WTC11 (cell line): ENCODE measurements around the gene SELENOV.

Source experiments
- ATF1 ChIP-seq: sonication (generic); formaldehyde crosslinking; IDR thresholded peaks from 2 replicates; pipeline ENCODE4 v1.8.1; 2023; ENCODE audit warnings: mild to moderate bottlenecking, moderate library complexity, missing genetic modification reagents
- FOXJ3 ChIP-seq: sonication (generic); formaldehyde crosslinking; IDR thresholded peaks from 2 replicates; pipeline ENCODE4 v1.9.0; 2021; ENCODE audit warnings: missing genetic modification reagents, mild to moderate bottlenecking, borderline replicate concordance
- IRF1 ChIP-seq: sonication (generic); formaldehyde crosslinking; IDR thresholded peaks from 2 replicates; pipeline ENCODE4 v1.8.0; 2023; ENCODE audit warnings: missing genetic modification reagents
- MAX ChIP-seq: sonication (generic); formaldehyde crosslinking; IDR thresholded peaks from 2 replicates; pipeline ENCODE4 v1.8.0; 2022; ENCODE audit warnings: mild to moderate bottlenecking, missing genetic modification reagents
- NFE2L1 ChIP-seq: sonication (generic); formaldehyde crosslinking; IDR thresholded peaks from 2 replicates; pipeline ENCODE4 v1.8.1; 2023; ENCODE audit warnings: missing genetic modification reagents
- ZNF121 ChIP-seq: sonication (generic); formaldehyde crosslinking; IDR thresholded peaks from 2 replicates; pipeline ENCODE4 v1.8.0; 2023; ENCODE audit warnings: missing genetic modification reagents
- ZNF396 ChIP-seq: fragments of 250-450 bp; sonication (Bioruptor Pico); IDR thresholded peaks from 2 replicates; pipeline ENCODE4 v1.8.0; 2021; ENCODE audit warnings: mild to moderate bottlenecking, moderate library complexity, borderline replicate concordance
- TF ChIP-seq, protein P1 (sequence below): fragments of 200-600 bp; IDR thresholded peaks from 2 replicates; pipeline ENCODE4 v1.8.0; 2022; ENCODE audit warnings: antibody characterized with exemption

DNA sequence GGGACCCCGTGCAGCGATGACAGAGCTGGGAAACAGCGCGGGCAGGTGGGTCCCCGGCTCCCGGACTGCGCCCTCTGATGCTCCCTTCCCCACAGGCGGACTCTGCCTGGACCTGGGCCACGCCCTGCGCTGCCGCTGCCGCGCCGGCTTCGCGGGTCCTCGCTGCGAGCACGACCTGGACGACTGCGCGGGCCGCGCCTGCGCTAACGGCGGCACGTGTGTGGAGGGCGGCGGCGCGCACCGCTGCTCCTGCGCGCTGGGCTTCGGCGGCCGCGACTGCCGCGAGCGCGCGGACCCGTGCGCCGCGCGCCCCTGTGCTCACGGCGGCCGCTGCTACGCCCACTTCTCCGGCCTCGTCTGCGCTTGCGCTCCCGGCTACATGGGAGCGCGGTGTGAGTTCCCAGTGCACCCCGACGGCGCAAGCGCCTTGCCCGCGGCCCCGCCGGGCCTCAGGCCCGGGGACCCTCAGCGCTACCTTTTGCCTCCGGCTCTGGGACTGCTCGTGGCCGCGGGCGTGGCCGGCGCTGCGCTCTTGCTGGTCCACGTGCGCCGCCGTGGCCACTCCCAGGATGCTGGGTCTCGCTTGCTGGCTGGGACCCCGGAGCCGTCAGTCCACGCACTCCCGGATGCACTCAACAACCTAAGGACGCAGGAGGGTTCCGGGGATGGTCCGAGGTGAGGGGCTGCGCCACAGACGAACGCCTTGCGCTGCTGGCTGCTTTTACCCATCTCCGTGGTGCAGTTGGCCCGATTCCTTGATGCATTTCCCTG is 7.8 kb upstream of the SELENOV start:
- peak; percentile 98 for TF ChIP-seq IRF1 (CRISPR knock-in tag)
- TF ChIP-seq, protein P1, sequence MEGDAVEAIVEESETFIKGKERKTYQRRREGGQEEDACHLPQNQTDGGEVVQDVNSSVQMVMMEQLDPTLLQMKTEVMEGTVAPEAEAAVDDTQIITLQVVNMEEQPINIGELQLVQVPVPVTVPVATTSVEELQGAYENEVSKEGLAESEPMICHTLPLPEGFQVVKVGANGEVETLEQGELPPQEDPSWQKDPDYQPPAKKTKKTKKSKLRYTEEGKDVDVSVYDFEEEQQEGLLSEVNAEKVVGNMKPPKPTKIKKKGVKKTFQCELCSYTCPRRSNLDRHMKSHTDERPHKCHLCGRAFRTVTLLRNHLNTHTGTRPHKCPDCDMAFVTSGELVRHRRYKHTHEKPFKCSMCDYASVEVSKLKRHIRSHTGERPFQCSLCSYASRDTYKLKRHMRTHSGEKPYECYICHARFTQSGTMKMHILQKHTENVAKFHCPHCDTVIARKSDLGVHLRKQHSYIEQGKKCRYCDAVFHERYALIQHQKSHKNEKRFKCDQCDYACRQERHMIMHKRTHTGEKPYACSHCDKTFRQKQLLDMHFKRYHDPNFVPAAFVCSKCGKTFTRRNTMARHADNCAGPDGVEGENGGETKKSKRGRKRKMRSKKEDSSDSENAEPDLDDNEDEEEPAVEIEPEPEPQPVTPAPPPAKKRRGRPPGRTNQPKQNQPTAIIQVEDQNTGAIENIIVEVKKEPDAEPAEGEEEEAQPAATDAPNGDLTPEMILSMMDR = no peak
- no peak for TF ChIP-seq ZNF396 (CRISPR knock-in tag)
- peak; percentile 77; the same call in 1 of the 2 replicates for TF ChIP-seq ZNF121 (CRISPR knock-in tag)
- TF ChIP-seq NFE2L1 (CRISPR knock-in tag) = peak; percentile 99
- peak; percentile 99 for TF ChIP-seq MAX (CRISPR knock-in tag)
- TF ChIP-seq ATF1 (CRISPR knock-in tag) = peak; percentile 98
- TF ChIP-seq FOXJ3 (CRISPR knock-in tag) = no peak
